Choroid plexus epithelial cell (primary cell): ENCODE data around the gene SLC6A8.

Experiments
- DNase-seq: peaks from one replicate; pipeline ENCODE4 v3.0.0-alpha.2; 2010; ENCODE audit warnings: low read depth
- H3K4me3 ChIP-seq: 2 replicates; pipeline ENCODE4 v1.5.1; 2011; ENCODE audit warnings: low read depth, mild to moderate bottlenecking, control low read depth, low read length, moderate library complexity
- TF ChIP-seq, protein P1 (sequence below): conservative IDR thresholded peaks from 2 replicates; pipeline ENCODE4 v1.5.1; 2011; ENCODE audit warnings: low read depth, mild to moderate bottlenecking, control low read depth, inconsistent platforms, low read length, moderate library complexity

The SLC6A8 gene

DNA sequence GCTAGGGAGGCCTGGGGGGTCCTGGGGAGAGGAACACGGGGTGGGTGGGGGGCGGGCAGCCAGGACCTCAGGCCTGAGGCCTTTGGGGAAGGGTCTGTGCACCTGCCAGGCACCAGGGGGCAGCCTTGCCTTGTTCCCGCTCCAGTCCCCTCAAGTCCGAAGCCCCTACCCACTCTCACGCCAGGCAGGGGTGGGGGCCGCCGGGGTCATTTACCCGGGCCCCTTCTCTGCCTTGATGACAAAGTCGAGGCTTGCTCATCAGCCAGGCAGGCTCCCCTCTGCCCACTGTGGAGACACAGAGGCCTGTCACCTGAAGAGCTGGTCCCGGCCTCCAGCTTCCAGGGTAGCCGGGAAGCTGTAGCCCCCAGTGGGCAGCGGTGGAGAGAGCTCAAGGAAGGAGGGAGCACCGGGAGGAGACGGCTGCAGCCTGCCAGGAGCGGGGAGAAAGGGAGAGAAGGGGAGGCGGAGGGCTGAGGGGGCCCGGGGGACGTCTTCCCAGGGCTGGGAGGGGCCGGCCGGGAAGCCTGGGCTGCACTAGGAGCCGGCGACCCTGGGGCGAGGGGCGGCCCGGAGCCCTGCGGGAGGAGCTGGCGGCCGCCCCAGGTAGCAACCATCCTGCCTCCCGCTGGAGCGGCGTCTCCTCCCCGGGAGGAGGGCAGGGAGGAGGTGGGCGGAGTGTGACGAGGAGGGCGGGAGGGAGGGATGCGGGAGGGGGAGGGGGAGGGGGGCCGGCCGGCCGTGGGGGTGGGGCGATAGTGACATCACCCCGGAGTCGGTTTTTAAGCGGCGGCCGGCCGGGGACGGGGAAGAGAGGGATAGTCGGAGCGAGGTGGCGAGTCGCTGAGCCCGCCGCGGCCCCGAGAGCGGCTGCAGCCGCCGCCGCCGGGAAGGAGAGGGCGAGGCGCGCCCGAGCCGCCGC lies at the start of gene SLC6A8:
Gene SLC6A8 (plus strand): TSS at position 806 of the 919 bp plus-strand sequence. CDS start 649 bp downstream, outside the sequence.
- peak within 1 kb of the TSS; percentile 45 for H3K4me3 ChIP-seq
- TF ChIP-seq, protein P1, sequence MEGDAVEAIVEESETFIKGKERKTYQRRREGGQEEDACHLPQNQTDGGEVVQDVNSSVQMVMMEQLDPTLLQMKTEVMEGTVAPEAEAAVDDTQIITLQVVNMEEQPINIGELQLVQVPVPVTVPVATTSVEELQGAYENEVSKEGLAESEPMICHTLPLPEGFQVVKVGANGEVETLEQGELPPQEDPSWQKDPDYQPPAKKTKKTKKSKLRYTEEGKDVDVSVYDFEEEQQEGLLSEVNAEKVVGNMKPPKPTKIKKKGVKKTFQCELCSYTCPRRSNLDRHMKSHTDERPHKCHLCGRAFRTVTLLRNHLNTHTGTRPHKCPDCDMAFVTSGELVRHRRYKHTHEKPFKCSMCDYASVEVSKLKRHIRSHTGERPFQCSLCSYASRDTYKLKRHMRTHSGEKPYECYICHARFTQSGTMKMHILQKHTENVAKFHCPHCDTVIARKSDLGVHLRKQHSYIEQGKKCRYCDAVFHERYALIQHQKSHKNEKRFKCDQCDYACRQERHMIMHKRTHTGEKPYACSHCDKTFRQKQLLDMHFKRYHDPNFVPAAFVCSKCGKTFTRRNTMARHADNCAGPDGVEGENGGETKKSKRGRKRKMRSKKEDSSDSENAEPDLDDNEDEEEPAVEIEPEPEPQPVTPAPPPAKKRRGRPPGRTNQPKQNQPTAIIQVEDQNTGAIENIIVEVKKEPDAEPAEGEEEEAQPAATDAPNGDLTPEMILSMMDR = peak; percentile 37
- DNase-seq = peak; percentile 53

- no peak for DNase-seq
- TF ChIP-seq, protein P1 = no peak
- no peak overlapping the region for H3K4me3 ChIP-seq
Measured at GRCh38 chrX:153638041-153638371, 49.7 kb upstream of the SLC6A8 start.

GRCh38 chrX:153638436-153639176 lies 49.1 kb upstream of the SLC6A8 start:
- no peak for DNase-seq
- H3K4me3 ChIP-seq = no peak overlapping the region
- TF ChIP-seq, protein P1 = no peak

DNA sequence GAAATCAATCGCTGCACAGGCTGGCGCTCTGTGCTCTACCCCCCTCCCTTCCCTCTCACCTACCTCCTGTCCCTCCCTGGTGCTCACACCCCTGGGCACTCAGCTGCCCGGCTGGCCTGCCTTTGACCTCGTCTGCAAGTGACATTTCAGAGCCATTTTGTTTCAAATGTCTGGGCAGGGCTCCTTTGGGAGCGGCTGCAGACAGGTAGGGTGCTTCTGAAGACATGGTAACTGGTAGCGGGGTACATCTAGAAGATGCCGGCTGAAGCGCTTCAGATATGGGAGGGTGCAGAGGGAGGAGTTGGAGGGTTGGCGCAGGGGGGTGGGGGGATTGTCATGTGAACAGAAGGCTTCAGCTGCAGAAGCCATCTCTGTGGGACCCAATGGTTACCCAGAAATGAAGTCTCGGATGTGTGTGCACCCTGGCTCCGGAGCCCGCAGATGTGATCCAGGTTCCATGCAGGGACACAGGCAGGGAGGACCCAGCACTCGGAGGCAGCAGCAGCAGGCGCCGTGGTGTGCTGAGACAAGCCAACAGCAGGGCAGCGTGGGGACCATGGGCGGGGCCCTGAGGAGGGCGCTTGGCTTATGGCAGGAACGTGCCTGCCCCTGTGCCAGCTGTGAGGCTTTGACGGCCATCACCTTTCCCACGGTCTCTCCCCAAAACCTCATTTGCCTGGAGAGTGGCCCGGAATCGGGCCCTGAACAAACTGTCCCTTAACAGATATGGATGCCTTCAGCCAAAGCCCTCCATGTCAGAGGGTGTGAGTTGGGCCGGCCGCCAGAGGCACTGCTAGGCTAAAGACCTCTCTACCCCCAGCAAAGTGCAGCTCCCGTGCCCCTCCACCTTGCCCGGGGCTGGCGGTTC lies 48.3 kb upstream of the SLC6A8 start:
- TF ChIP-seq, protein P1 = no peak
- no peak for DNase-seq
- H3K4me3 ChIP-seq = no peak overlapping the region

DNA sequence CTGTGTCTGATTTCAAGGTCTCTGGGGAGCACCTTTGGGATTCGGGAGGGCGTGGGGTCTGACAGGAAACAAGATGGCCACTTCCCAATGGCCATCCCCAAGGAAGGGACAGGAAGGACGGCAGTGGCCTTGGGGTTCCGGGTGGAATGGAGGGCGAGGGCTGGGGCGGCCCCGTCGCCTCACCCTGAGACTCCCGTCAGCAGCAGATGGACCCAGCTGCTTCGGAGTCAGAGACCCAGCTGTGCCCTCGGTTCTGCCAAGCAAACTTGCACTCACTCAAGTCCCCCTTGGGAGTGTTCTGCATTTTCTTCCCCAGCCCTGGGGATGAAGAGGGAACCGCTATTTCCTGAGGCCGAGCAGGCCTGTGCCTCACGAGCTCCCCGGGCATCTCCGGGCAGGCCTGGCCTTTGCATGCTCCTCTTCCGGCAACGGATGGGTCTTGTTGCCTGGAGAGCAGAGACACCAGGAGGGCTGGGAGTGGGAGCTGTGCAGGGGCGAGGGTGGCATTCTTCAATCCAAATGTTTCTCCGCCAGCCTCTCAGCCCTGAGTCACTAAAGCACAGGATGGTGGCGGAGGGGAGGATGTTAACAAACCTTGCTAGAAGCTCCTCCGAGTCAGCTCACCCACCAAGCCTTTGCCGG lies 47.6 kb upstream of the SLC6A8 start:
- no peak for DNase-seq
- no peak overlapping the region for H3K4me3 ChIP-seq
- TF ChIP-seq, protein P1 = no peak
